ENCODE measurements around the gene REL.

DNA sequence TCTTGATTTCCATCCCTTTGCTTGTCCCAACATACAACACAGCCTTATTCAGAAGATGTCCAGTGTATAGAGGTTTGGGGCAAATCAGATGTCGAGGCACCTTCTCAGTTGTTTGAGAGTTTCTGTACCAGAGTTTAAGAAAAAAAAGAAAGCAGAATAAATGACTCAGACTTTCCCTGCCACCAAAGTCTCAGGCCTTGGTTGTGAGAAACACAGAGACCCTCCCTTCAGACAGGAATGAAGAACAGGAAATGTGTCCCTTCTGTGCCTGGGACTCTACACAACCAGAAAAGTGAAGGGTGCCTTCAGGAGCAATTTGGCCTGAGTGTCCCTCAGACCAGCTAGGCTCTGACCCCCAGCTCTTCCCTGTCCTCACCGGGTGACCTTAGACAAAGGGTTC, 37.3 kb upstream of the REL start:
- TF ChIP-seq PKNOX1 (IDR thresholded peaks at IDR 0.05) (no peak), SUZ12 (IDR thresholded peaks at IDR 0.05) (no peak), SP1 (IDR thresholded peaks at IDR 0.05) (no peak), BHLHE40 (IDR thresholded peaks at IDR 0.05; ENCODE audit: borderline replicate concordance) (no peak), HDGF (IDR thresholded peaks at IDR 0.05; ENCODE audit: borderline replicate concordance) (no peak), TARDBP (IDR thresholded peaks at IDR 0.05) (no peak), FOXM1 (IDR thresholded peaks at IDR 0.05; ENCODE audit: borderline replicate concordance) (no peak), ELF4 (IDR thresholded peaks at IDR 0.05) (no peak)
